ENCODE measurements around the gene ACSM6. TPM values are rescaled to one million over a fixed set of nuclear protein-coding genes. Genes with fewer than 3 reads are reported as not detected.

Gene ACSM6
- total RNA-seq, 1 experiment from 2014 or later, result not detected

DNA sequence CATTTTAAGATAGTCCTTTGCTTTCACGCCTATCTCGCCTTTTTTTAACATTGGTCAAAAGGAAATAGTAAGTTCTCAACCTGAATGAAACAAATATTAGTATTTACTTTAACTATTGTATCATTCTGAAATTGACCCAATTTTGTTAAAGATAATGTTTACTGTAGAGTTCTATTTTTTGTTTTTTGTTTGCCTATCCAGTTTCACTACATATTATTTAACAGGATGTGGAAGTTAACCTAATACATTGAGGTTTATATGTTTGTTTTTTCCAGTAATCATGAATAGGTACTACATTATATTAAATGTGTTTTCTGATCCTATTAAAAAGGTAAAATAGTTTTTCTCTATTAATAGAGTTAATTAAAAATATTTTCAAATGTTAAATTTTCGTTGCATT, 26.5 kb downstream of the ACSM6 start:
- WGBS (ENCODE audit: extremely low coverage, insufficient read length, low lambda C conversion rate), result no CpG with 5 or more reads among the region's 3 CpGs
- no peak overlapping the region for H4K8ac ChIP-seq (replicated peaks; ENCODE audit: insufficient read length, low read depth, low read length)

More for the DNA sequence above, 26.5 kb downstream of the ACSM6 start:
- Histone ChIP-seq H3K4me1 (ENCODE audit: insufficient read depth, low read length) (no peaks in the 10 kb centered on the region; the same call in 1 of the 2 replicates), H3K23ac (ENCODE audit: insufficient read length, low read depth, low read length) (no peak overlapping the region), H2BK5ac (ENCODE audit: insufficient read length, low read length) (no peak overlapping the region), H3K4me2 (ENCODE audit: insufficient read depth, insufficient read length, low read length) (no peak overlapping the region), H2AFZ (ENCODE audit: low read length) (no peak overlapping the region), H2AK5ac (ENCODE audit: insufficient read length, low read length) (no peak overlapping the region), H3K79me1 (ENCODE audit: insufficient read depth, low read depth, low read length, poor library complexity, severe bottlenecking) (no peaks in the 10 kb centered on the region), H3K56ac (ENCODE audit: insufficient read length, low read depth, low read length) (no peak overlapping the region), H3K18ac (ENCODE audit: insufficient read length, low read depth, low read length) (no peak overlapping the region), H3K14ac (ENCODE audit: insufficient read depth, low read length) (no peak overlapping the region), H2BK20ac (ENCODE audit: low read depth, low read length, poor library complexity, severe bottlenecking) (no peak overlapping the region), H2BK15ac (ENCODE audit: low read depth, low read length) (no peak overlapping the region), H3K9me3 (ENCODE audit: control insufficient read depth, low read depth, low read length) (no peaks in the 10 kb centered on the region), H4K91ac (ENCODE audit: insufficient read length, low read depth, low read length) (no peak overlapping the region), H3K27ac (ENCODE audit: insufficient read length, low read depth, low read length) (no peak overlapping the region), H3K9ac (ENCODE audit: extremely low read depth, insufficient read length, low read length) (no peak overlapping the region), H3T11ph (ENCODE audit: low read length) (no peak overlapping the region), H4K20me1 (ENCODE audit: control insufficient read depth, insufficient read depth, insufficient read length) (no peaks in the 10 kb centered on the region), H4K5ac (ENCODE audit: insufficient read length, low read depth, low read length) (no peak overlapping the region), H3K23me2 (ENCODE audit: insufficient read length, low read depth, low read length, poor library complexity, severe bottlenecking) (no peaks in the 10 kb centered on the region), H3K27me3 (ENCODE audit: insufficient read depth, low read length) (no peaks in the 10 kb centered on the region), H3K79me2 (ENCODE audit: insufficient read depth, low read length) (no peaks in the 10 kb centered on the region), H2BK12ac (ENCODE audit: insufficient read length, low read depth, low read length) (no peak overlapping the region), H2BK120ac (ENCODE audit: low read depth, low read length, poor library complexity, severe bottlenecking) (no peak overlapping the region), H3K4ac (ENCODE audit: low read depth, low read length) (no peak overlapping the region)
- DNase-seq, result no peak
- no peak overlapping the region for H3K4me3 Mint-ChIP-seq
- H3K27ac Mint-ChIP-seq, result no peak overlapping the region; a peak in 2 of 7 replicates
- H3K9me3 Mint-ChIP-seq, result peaks cover 0 to 12% of the 10 kb centered on the region in 2 experiments; a peak in 3 of 5 replicates
- H3K27me3 Mint-ChIP-seq (ENCODE audit: low read depth), result no peaks in the 10 kb centered on the region
- H3K4me1 Mint-ChIP-seq, result peaks cover 16 to 24% of the 10 kb centered on the region in 2 experiments
- TF ChIP-seq, protein P1, sequence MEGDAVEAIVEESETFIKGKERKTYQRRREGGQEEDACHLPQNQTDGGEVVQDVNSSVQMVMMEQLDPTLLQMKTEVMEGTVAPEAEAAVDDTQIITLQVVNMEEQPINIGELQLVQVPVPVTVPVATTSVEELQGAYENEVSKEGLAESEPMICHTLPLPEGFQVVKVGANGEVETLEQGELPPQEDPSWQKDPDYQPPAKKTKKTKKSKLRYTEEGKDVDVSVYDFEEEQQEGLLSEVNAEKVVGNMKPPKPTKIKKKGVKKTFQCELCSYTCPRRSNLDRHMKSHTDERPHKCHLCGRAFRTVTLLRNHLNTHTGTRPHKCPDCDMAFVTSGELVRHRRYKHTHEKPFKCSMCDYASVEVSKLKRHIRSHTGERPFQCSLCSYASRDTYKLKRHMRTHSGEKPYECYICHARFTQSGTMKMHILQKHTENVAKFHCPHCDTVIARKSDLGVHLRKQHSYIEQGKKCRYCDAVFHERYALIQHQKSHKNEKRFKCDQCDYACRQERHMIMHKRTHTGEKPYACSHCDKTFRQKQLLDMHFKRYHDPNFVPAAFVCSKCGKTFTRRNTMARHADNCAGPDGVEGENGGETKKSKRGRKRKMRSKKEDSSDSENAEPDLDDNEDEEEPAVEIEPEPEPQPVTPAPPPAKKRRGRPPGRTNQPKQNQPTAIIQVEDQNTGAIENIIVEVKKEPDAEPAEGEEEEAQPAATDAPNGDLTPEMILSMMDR (conservative IDR thresholded peaks at IDR 0.05), result no peak
- H3K36me3 Mint-ChIP-seq (ENCODE audit: insufficient read depth in 1 of 3, low read depth in 3 of 3), result peaks cover 6 to 51% (median 33%) of the 10 kb centered on the region in 3 experiments
